ENCODE data around the gene WDR86.

DNA sequence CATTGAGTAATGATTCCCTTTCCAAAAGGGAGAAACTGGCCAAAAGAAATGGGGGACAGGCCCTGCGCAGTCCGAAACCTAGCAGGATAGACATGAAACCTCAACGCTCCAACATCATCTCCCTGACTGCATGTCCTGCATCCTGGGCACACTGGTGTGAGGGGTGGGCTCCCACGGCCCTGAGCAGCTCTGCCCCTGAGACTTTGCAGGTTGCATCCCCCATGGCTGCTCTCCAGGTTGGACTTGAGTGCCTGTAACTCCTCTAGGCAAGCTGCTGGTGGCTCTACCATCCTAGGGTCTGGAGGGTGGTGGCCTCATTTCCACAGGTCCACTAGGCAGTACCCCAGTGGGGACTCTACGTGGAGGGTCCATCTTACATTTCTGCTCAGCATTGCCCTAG is 46.4 kb upstream of the WDR86 start:
- TF ChIP-seq POLR2AphosphoS5 (IDR thresholded peaks at IDR 0.05; ENCODE audit: low read depth, low read length) = no peak
- no peak for TF ChIP-seq TAF1 (IDR thresholded peaks at IDR 0.05; ENCODE audit: borderline replicate concordance, low read depth, low read length)
- no peak for TF ChIP-seq POLR2A (IDR thresholded peaks at IDR 0.05; ENCODE audit: low read depth, low read length)
